Fibroblast of skin of left biceps (primary cell): ENCODE results near the gene SNAPIN.
A peak's percentile ranks its signal among the peaks of the same experiment; 100 is the strongest.
"Not testable (repeated sequence)": the region's sequence is repeated elsewhere in the genome, so short reads cannot be mapped to it uniquely, and the experiment has no call there.

ENCODE experiments used
- DNase-seq, 2 experiments: peaks; one replicate each; pipeline ENCODE4 v3.0.0-alpha.2; 2013; ENCODE audit warnings: low read depth in 2 of 2

The SNAPIN gene

DNA sequence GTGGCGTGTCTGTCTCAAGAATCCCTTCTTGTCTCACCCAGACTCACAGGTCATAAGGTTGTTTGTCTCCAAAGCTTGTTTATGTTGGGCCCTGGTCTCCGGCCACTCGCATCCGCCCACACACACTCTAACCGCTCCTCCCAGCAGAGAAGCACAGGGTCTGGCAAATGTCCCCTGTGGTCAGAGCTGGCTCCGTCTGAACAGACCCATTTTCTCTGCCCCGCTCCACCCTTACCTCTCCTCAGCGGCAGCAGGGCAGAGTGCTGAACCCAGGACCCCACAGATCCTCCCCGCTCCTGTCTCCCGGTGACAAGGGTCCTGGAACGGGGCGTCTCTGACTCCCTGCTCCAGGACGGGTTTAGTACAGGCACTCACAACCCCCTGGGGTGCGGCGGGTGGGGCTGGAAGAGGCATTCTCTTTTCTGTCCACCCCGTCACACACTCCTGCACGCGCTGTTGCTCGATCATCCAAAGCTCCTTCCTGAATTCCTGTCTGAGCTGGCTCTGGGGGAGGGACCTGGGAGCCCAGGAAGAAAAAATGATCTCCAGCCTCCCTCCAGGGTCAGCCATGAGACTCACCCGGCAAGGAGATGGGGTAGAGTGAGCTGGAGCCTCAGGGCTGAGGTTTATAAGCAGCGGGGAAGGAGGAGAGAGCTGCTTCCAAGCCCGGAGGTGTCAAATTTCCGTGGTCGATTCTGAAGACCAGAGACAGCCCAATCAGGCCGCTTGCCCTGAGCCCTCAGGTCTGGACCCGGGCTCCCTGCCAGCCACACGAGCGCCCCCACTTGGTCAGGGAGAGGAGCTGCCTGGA lies 31.4 kb upstream of the SNAPIN start, which contains the start of gene S100A13:
S100A13 (minus strand) TSS at position 602 of the 811 bp plus-strand sequence. CDS start 1,033 bp downstream, outside the sequence.
- DNase-seq, result peak; percentile 80 to 81

DNA sequence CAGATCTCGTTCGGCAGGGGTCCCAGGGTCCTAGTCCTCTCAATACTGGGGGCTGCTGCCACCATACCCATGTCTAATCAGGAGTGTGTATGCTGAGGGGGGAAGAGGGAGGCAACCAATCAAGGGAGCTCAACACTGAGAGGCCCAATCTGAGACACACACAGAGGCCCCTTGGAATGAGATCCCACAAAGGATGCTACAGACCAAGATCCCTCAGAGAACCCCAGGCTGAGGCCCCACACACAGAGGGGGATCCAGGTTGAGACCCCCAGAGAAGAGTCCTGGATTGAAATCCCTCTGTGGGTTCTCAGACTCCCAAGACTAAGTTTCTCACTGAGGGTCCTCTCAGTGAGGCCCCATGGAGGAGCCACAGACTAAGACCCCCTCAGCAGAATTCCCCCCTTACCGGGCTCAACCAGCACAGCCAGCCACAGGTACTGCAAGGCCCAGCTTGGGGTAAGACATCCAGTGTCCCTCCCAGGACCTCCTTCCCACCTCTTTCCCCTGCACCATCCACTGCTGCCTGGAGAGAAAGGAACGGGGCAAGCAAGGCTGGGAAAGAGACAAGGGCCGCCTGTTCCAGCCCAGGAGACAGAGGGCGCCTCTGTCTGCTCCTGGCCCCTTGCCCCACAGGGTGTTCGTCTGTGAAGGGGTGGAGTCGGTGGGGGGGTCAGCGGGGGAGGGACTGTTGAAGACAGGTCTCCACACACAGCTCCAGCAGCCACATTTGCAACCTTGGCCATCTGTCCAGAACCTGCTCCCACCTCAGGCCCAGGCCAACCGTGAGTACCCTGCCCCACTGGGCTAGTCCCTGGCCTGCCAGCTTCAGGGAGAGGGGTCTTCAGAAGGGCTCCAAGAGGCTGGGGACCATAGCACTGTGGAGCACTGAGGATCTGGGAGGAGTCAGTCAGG lies 30.5 kb upstream of the SNAPIN start, which contains the start of gene S100A1:
S100A1 (plus strand) TSS at position 720 of the 912 bp plus-strand sequence. CDS start 2,088 bp downstream, outside the sequence.
- no peak for DNase-seq

- no peak for DNase-seq
Measured at GRCh38 chr1:153628638-153629342, 29.7 kb upstream of the SNAPIN start.

GRCh38 chr1:153629343-153629665 lies 29.2 kb upstream of the SNAPIN start:
- DNase-seq, result no peak

DNA sequence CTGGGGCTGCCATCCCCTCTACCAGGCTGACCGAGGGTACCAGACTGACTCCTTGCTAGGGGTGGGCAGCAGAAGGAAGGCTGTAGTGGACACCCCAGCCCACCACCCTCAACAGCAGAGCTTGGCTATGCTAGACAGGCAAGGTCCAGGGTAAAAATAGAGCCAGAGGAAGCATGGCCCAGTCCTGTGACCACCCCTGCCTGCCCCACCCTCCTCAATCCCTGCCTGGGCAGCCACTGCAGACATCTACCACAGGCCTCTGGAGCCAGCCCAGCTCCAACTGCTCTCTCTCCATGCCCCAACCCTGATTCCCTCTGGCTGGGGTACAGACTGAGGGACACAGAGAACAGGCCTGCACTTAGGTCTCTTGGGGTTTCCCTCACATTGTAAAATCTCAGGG lies 28.5 kb upstream of the SNAPIN start:
- no peak for DNase-seq

- no peak for DNase-seq
Measured at GRCh38 chr1:153630384-153630783, 28.1 kb upstream of the SNAPIN start.

GRCh38 chr1:153631047-153632022 lies 27.2 kb upstream of the SNAPIN start:
- no peak for DNase-seq

DNA sequence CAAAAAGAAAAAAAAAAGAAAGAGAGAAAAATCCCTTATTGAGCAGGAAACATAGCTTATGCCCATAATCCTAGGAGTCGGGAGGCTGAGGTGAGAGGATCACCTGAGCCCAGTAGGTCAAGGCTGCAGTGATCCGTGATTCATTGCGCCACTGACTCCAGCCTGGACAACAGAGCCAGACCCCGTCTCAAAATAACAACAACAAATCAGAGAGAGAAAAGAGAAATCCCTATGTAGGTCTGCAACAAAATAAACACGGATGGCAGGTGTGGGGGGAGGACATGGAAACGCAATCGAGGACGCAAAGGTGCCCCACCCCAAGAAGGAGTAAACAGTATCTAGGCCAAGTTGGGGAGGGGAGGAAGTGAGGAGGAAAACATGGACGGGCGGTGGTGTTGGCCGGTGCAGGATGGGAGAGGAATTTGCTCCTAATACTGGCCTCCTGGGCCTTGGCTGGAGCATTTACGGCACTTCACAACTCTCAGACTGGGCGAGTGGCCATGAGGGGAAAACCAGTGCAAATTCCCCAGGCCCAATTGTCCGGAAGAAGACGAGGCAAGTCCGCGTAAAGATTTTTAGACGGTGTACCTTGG lies 25.2 kb upstream of the SNAPIN start:
- DNase-seq, result no peak

DNA sequence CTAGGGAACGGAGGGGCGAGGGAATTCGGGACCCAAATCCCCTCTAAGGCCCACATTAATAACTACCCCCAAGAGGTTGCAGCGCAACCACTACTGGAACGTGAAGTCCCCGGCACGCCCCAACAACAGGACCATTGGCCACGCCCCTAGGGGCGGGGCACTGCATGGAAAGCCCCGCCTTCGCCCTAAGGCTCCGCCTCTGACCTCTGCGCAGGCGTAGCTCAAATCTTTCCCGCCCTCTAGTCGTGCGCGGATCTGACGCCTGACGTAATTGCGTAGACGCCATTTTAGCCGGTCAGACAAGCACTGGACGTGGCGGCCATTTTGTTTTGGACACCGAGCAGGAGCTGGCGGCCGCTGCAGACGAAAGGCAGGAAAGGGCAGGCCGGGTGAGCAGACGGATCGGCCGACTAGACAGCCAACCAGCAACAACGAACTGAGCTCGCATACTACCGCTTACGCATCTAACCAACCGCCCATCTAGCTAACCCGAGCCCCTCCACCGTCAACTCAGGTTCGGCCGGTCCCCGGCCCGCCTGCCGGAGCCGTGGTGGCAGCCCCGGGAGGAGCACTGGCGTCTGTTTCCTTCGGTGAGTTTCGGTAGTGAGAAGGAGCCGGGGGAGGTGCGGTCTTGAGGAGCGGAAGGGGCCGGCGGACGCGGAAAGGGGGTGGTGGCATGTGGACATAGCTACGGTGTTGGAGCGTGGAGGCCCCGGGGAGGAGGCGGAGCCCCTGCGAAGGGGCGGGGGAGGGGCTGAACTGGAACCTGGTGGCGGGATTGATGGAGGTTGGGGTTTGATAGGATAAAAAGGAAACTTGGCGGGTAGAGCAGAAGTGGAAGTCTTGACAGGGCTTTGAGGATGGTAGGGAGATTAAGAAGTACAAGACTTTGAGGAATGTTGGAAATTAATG lies 24.5 kb upstream of the SNAPIN start, which contains the start of gene CHTOP:
CHTOP (plus strand) TSS at position 313 of the 912 bp plus-strand sequence. CDS start 2,523 bp downstream, outside the sequence.
- peak; percentile 96 for DNase-seq

DNA sequence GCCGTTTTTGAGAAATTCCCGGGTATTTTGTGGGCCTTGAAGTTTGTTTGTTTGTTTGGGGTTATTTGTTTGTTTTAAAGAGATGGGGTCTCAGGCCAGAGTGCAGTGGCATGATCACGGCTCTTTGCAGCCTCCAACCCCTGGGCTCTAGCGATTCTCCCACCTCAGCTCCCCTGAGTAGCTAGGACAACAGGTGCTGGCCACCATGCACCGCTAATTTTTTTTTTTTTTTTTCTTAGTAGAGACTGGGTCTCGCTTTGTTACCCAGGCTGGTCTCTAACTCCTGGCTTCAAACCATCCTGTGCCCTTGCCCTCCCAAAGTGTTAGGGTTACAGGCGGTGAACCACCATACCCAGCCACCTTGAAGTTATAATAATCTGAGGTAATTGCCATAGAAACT lies 22.6 kb upstream of the SNAPIN start:
- no peak for DNase-seq

DNA sequence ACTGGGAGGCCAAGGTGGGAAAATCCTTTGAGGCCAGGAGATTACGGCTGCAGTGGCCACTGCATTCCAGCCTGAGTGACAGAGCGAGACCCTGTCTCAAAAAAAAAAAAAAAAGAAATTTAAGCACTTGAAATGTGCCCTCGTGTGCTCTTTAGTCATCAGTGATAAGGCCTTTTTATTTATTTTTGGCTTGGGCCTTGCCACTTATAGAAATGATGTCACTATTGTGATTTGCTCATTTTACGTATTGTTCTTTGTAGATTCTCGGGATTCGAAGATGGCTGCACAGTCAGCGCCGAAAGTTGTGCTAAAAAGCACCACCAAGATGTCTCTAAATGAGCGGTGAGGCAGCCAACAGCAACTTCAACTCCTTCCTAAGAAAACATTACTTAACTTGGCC lies 22.2 kb upstream of the SNAPIN start:
- DNase-seq, result no peak

DNA sequence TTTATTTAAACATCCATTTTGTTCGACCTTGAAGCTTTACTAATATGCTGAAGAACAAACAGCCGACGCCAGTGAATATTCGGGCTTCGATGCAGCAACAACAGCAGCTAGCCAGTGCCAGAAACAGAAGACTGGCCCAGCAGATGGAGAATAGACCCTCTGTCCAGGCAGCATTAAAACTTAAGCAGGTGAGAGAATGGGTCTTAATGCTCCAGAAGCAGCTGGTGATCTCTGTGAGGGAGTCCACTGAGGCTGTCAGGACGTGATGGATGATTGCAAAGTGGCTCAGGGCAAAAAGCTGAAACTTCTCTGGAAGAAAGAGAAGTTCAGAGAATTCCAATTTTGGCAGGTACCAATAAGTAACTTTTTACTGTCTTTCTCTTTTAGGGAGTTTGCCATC lies 20.2 kb upstream of the SNAPIN start:
- DNase-seq, result no peak

GRCh38 chr1:153639280-153639679 lies 19.2 kb upstream of the SNAPIN start:
- no peak for DNase-seq

- DNase-seq, result not testable (repeated sequence)
Measured at GRCh38 chr1:153640213-153640612, 18.3 kb upstream of the SNAPIN start.

DNA sequence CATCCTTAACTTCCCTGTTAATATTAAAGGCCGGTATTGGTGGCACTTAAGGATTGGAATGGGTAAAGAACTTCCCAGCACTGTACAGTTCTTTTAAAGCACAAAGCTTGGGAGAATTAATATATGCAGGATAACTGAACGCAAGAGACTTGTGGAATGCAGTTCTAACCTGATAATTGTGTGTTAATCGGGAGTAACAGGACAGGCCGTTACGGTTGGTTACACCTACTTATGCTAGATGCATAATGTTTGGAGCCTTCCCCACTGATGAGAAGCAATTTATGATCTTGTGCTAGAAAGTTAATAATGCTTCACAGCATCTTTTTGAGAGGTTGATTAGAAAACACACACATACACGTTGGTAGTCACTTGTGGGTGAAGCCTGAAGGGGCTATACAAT lies 17.6 kb upstream of the SNAPIN start:
- no peak for DNase-seq

DNA sequence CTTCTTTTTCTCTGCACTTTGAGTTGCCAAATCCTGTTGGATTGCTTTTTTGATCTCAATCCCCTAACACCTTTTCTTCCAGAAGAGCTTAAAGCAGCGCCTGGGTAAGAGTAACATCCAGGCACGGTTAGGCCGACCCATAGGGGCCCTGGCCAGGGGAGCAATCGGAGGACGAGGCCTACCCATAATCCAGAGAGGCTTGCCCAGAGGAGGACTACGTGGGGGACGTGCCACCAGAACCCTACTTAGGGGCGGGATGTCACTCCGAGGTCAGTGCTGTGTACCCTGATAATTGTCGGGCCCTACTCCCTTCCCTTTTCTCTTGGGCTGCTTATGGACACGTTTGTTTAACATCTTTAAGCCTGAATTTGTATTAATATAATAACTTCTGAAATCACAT lies 16.3 kb upstream of the SNAPIN start:
- DNase-seq, result no peak

DNA sequence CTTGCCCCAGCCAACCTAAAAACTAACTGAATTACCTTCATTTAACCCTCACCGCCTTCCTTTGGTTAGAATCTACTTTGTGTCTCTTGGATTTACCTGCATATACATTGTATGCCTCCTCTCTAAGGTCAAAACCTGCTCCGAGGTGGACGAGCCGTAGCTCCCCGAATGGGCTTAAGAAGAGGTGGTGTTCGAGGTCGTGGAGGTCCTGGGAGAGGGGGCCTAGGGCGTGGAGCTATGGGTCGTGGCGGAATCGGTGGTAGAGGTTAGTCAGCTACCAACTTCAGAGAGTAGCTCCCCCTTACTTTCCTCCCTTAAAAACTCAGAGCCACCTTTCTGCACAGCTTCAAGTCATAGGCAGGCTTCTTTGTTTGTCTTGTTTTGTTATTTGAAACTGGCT lies 15.4 kb upstream of the SNAPIN start:
- no peak for DNase-seq

- no peak for DNase-seq
Measured at GRCh38 chr1:153643816-153644215, 14.7 kb upstream of the SNAPIN start.

GRCh38 chr1:153646672-153647345 lies 11.7 kb upstream of the SNAPIN start:
- no peak for DNase-seq
